ENCODE measurements around the gene NAA35. TPM values are rescaled to one million over a fixed set of nuclear protein-coding genes. Genes with fewer than 3 reads are reported as not detected.
A peak's percentile ranks its signal among the peaks of the same experiment; 100 is the strongest.

The NAA35 gene
- total RNA-seq, 2 experiments from 2014 or later = 19.4 to 19.8 TPM

- Mint-ChIP-seq H3K27ac (no peak overlapping the region), H3K36me3 (ENCODE audit: low read depth) (peaks cover 32% of the 10 kb centered on the region), H3K9me3 (no peaks in the 10 kb centered on the region), H3K27me3 (no peaks in the 10 kb centered on the region), H3K4me1 (ENCODE audit: low read depth) (peaks cover 28% of the 10 kb centered on the region), H3K4me3 (no peak overlapping the region)
- Histone ChIP-seq H3K36me3 (ENCODE audit: insufficient read depth, low read length) (peaks cover 42% of the 10 kb centered on the region), H3K4me3 (ENCODE audit: low read length) (no peak overlapping the region), H3K9me3 (ENCODE audit: control insufficient read depth in 1 of 2, insufficient read depth in 1 of 2, low read length in 2 of 2) (no peaks in the 10 kb centered on the region), H3K27ac (ENCODE audit: low read depth in 1 of 2, low read length in 2 of 2) (no peak overlapping the region), H3K4me1 (ENCODE audit: insufficient read depth, low read length) (peaks cover 24% of the 10 kb centered on the region), H3K27me3 (ENCODE audit: control insufficient read depth in 1 of 2, insufficient read depth in 2 of 2, low read length in 2 of 2) (no peaks in the 10 kb centered on the region)
- DNase-seq (peak in 1 of 14 experiments; percentile 7), ATAC-seq (ENCODE audit: poor library complexity) (no peak)
- ChIA-PET POLR2A (no interaction called here), CTCF (no interaction called here)
- no peak for TF ChIP-seq CTCF (IDR thresholded peaks at IDR 0.05)
- intact Hi-C loops (cut with DNase I, micrococcal nuclease) = loop anchor here (2.0 to 10.0 kb wide), 7 partner anchors 136 to 1968 kb away; partner anchors contain the start of genes ISCA1 (in 2 of the 2), TUT7 (in 2 of the 2), AGTPBP1 (in 1 of the 2) and HNRNPK (in 1 of the 2)
Measured at GRCh38 chr9:85942913-85943709, 2.2 kb downstream of the NAA35 start.

- no peak for TF ChIP-seq CTCF (IDR thresholded peaks at IDR 0.05)
- Histone ChIP-seq H3K27me3 (ENCODE audit: control insufficient read depth in 1 of 2, insufficient read depth in 2 of 2, low read length in 2 of 2) (no peaks in the 10 kb centered on the region), H3K9me3 (ENCODE audit: control insufficient read depth in 1 of 2, insufficient read depth in 1 of 2, low read length in 2 of 2) (no peaks in the 10 kb centered on the region), H3K4me1 (ENCODE audit: insufficient read depth, low read length) (peaks cover 24% of the 10 kb centered on the region), H3K36me3 (ENCODE audit: insufficient read depth, low read length) (peaks cover 42% of the 10 kb centered on the region), H3K4me3 (ENCODE audit: low read length) (no peak overlapping the region), H3K27ac (ENCODE audit: low read depth in 1 of 2, low read length in 2 of 2) (no peak overlapping the region)
- ChIA-PET CTCF (no interaction called here), POLR2A (no interaction called here)
- peaks cover 40% of the 10 kb centered on the region for H3K36me3 Mint-ChIP-seq (ENCODE audit: low read depth)
- no peaks in the 10 kb centered on the region for H3K27me3 Mint-ChIP-seq
- no peak overlapping the region for H3K4me3 Mint-ChIP-seq
- ATAC-seq (ENCODE audit: poor library complexity) (no peak), DNase-seq (no peak)
- H3K4me1 Mint-ChIP-seq (ENCODE audit: low read depth) = peaks cover 33% of the 10 kb centered on the region
- H3K27ac Mint-ChIP-seq = no peak overlapping the region
- intact Hi-C loops (cut with DNase I, micrococcal nuclease) = loop anchor here (2.0 to 10.0 kb wide), 7 partner anchors 137 to 1969 kb away; partner anchors contain the start of genes ISCA1 (in 2 of the 2), TUT7 (in 2 of the 2), AGTPBP1 (in 1 of the 2) and HNRNPK (in 1 of the 2)
- no peaks in the 10 kb centered on the region for H3K9me3 Mint-ChIP-seq
Measured at GRCh38 chr9:85943757-85944430, 2.9 kb downstream of the NAA35 start.

GRCh38 chr9:85944672-85945071 lies 3.7 kb downstream of the NAA35 start:
- ChIA-PET POLR2A (no interaction called here), CTCF (no interaction called here)
- Histone ChIP-seq H3K27ac (ENCODE audit: low read depth in 1 of 2, low read length in 2 of 2) (no peak overlapping the region), H3K4me3 (ENCODE audit: low read length) (no peak overlapping the region), H3K36me3 (ENCODE audit: insufficient read depth, low read length) (peaks cover 42% of the 10 kb centered on the region), H3K4me1 (ENCODE audit: insufficient read depth, low read length) (peaks cover 23% of the 10 kb centered on the region), H3K27me3 (ENCODE audit: control insufficient read depth in 1 of 2, insufficient read depth in 2 of 2, low read length in 2 of 2) (no peaks in the 10 kb centered on the region), H3K9me3 (ENCODE audit: control insufficient read depth in 1 of 2, insufficient read depth in 1 of 2, low read length in 2 of 2) (no peaks in the 10 kb centered on the region)
- no peaks in the 10 kb centered on the region for H3K27me3 Mint-ChIP-seq
- H3K36me3 Mint-ChIP-seq (ENCODE audit: low read depth) = peaks cover 48% of the 10 kb centered on the region
- DNase-seq = no peak
- intact Hi-C loops (cut with DNase I, micrococcal nuclease) = loop anchor here (5.0 to 10.0 kb wide), 6 partner anchors 137 to 1970 kb away; partner anchors contain the start of genes ISCA1 (in 2 of the 2), TUT7 (in 2 of the 2), AGTPBP1 (in 1 of the 2) and HNRNPK (in 1 of the 2)
- H3K27ac Mint-ChIP-seq = no peak overlapping the region
- H3K4me1 Mint-ChIP-seq (ENCODE audit: low read depth) = peaks cover 38% of the 10 kb centered on the region
- no peak for TF ChIP-seq CTCF (IDR thresholded peaks at IDR 0.05)
- no peaks in the 10 kb centered on the region for H3K9me3 Mint-ChIP-seq
- ATAC-seq (ENCODE audit: poor library complexity) = no peak
- H3K4me3 Mint-ChIP-seq = no peak overlapping the region
